ENCODE measurements around the gene AGTR1. TPM values are rescaled to one million over a fixed set of nuclear protein-coding genes. Genes with fewer than 3 reads are reported as not detected.

Gene AGTR1
- total RNA-seq, 2 donors from 2014 or later, result 3.3 to 13.0 TPM

DNA sequence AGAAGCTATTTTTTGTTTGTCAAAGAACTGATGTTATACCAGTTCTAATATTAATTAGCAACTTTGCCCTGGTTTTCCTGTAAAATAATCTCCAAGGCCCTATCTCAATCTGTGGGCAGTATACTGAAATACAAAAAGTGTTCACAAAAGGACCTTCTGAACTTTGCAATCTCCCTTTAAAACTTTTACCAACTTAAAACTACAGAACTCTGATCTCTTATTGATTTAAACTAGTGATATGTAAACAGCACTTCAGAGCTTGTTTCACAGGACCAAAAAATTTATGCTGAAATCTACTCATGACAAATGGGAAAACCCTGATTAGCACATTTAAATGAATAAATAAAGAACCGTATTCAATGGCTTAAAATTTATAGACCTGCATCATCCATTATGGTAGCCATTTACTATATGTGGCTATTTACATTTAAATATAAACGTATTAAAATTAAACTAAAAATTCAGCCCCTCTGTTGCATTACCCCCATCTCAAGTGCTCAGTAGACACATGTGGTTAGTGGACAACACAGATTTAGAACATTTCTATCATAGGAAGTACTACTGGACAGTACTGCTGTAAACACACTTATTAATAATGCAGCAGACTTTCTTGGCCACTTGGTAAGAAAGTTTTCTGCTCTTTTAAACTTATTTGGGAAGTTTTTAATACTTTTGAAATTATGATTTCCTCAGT, 12.0 kb downstream of the AGTR1 start:
- intact Hi-C loops (cut with DNase I), result no loop called here
- 72% methylated on average over 2 of the region's 2 CpGs for WGBS

DNA sequence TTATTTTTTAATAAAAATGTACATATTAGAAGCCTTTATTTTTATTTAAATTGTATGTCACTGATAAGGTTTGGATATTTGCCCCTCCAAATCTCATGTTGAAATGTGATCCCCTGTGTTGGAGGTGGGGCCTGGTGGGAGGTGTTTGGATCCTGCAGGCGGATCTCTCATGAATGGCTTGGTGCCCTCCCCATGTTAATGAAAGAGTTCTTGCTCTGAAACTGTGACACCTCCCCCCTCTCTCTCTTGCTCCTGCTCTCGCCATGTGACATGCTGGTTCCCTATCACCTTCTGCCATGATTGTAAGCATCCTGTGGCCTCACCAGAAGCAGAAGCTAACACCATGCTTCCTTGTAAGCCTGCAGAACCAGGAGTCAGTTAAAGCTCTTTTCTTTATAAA, 13.0 kb downstream of the AGTR1 start:
- DNase-seq (ENCODE audit: low spot score), result no peak
- H3K36me3 ChIP-seq, result no peaks in the 10 kb centered on the region
- intact Hi-C loops (cut with DNase I), result no loop called here
- H3K27me3 ChIP-seq (replicated peaks; ENCODE audit: insufficient read depth), result no peaks in the 10 kb centered on the region
- 94% methylated on average over 2 of the region's 2 CpGs for WGBS
- no peak for TF ChIP-seq POLR2AphosphoS5 (IDR thresholded peaks at IDR 0.05)
- TF ChIP-seq, protein P1, sequence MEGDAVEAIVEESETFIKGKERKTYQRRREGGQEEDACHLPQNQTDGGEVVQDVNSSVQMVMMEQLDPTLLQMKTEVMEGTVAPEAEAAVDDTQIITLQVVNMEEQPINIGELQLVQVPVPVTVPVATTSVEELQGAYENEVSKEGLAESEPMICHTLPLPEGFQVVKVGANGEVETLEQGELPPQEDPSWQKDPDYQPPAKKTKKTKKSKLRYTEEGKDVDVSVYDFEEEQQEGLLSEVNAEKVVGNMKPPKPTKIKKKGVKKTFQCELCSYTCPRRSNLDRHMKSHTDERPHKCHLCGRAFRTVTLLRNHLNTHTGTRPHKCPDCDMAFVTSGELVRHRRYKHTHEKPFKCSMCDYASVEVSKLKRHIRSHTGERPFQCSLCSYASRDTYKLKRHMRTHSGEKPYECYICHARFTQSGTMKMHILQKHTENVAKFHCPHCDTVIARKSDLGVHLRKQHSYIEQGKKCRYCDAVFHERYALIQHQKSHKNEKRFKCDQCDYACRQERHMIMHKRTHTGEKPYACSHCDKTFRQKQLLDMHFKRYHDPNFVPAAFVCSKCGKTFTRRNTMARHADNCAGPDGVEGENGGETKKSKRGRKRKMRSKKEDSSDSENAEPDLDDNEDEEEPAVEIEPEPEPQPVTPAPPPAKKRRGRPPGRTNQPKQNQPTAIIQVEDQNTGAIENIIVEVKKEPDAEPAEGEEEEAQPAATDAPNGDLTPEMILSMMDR (IDR thresholded peaks at IDR 0.05), result no peak
- no peak for TF ChIP-seq POLR2A (IDR thresholded peaks at IDR 0.05)
- H3K27ac ChIP-seq, result no peak overlapping the region
- no peak overlapping the region for H3K4me3 ChIP-seq
- H3K4me1 ChIP-seq (replicated peaks), result no peaks in the 10 kb centered on the region
- H3K9me3 ChIP-seq, result no peaks in the 10 kb centered on the region

More for the DNA sequence above, 12.0 kb downstream of the AGTR1 start:
- Histone ChIP-seq H3K4me3 (no peak overlapping the region), H3K27me3 (replicated peaks; ENCODE audit: insufficient read depth) (no peaks in the 10 kb centered on the region), H3K27ac (no peak overlapping the region), H3K36me3 (no peaks in the 10 kb centered on the region), H3K9me3 (no peaks in the 10 kb centered on the region), H3K4me1 (replicated peaks) (no peaks in the 10 kb centered on the region)
- TF ChIP-seq POLR2A (IDR thresholded peaks at IDR 0.05), result no peak
- TF ChIP-seq, protein P1 (IDR thresholded peaks at IDR 0.05), result no peak
- no peak for TF ChIP-seq POLR2AphosphoS5 (IDR thresholded peaks at IDR 0.05)
- no peak for DNase-seq (ENCODE audit: low spot score)

DNA sequence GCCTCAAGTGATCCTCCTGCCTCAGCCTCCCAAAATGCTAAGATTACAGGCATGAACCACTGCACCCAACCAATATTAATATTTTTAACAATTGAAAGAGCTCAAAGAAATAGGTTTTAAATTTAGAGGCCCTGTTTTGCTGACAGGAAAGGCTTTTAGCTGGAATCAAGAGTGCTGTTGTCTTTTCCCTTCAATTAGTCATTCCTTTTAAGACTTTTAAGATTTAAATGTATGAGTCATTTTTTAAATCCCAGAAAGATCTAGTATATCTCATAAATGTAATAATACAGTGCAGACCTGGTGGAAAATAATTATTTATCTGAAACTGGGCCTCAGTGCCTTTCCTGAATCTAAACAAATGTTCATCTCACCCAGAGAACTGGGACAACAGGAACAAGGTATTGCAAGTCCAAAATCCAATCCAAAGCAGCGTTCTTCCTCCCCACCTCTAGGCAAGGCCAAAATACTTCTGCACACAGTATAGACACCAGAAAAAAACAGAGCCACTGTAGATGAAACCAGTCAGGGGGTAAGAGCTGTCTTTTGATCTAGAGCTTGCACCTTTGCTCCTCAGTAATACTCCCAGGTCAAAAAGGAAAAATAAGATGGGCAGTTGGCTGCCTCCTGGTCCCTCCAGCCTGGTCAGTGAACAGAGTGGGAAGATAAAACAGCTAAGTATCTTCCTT, 14.4 kb downstream of the AGTR1 start:
- intact Hi-C loops (cut with DNase I), result no loop called here
- TF ChIP-seq, protein P1 (IDR thresholded peaks at IDR 0.05), result no peak
- TF ChIP-seq POLR2A (IDR thresholded peaks at IDR 0.05), result no peak
- no peak for TF ChIP-seq POLR2AphosphoS5 (IDR thresholded peaks at IDR 0.05)
- Histone ChIP-seq H3K27ac (no peak overlapping the region), H3K36me3 (no peaks in the 10 kb centered on the region), H3K4me3 (no peak overlapping the region), H3K9me3 (no peaks in the 10 kb centered on the region), H3K4me1 (replicated peaks) (no peaks in the 10 kb centered on the region), H3K27me3 (replicated peaks; ENCODE audit: insufficient read depth) (no peaks in the 10 kb centered on the region)
- DNase-seq (ENCODE audit: low spot score), result no peak
- WGBS, result 86% methylated on average over 1 of the region's 1 CpG

DNA sequence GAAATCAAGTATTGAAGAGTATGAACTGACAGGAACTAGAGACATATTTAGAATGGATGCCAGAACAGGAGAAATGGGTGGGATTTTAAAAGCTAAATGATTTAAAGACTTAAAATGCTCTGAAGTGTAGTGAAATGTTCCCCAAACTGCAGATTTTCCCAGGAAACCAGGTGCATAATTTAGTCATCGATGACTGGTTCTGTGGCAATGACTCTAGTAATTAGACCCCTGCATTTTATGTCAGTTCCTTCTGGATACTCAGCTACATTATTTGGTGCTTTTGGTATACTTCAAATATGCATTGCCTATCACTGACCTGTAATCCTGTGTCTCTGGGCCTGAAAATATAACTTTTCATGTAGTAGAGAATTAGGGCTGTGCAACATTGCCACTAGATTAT, 16.8 kb downstream of the AGTR1 start:
- intact Hi-C loops (cut with DNase I), result no loop called here
- no peaks in the 10 kb centered on the region for H3K4me1 ChIP-seq (replicated peaks)

More for the DNA sequence above, 16.8 kb downstream of the AGTR1 start:
- no peak for DNase-seq (ENCODE audit: low spot score)
- WGBS, result 100% methylated on average over 1 of the region's 1 CpG
- Histone ChIP-seq H3K9me3 (no peaks in the 10 kb centered on the region), H3K36me3 (no peaks in the 10 kb centered on the region), H3K4me3 (no peak overlapping the region), H3K27ac (no peak overlapping the region), H3K27me3 (replicated peaks; ENCODE audit: insufficient read depth) (no peaks in the 10 kb centered on the region)
- TF ChIP-seq POLR2A (IDR thresholded peaks at IDR 0.05) (no peak), POLR2AphosphoS5 (IDR thresholded peaks at IDR 0.05) (no peak)
- TF ChIP-seq, protein P1 (IDR thresholded peaks at IDR 0.05), result no peak

Measured in prostate gland (tissue), 2 donors.